CD1c-positive myeloid dendritic cell (primary cell): ENCODE results near the gene ANO10.
"Not testable (repeated sequence)": the region's sequence is repeated elsewhere in the genome, so short reads cannot be mapped to it uniquely, and the experiment has no call there.

ENCODE experiments used
- DNase-seq: peaks from one replicate; pipeline ENCODE4 v3.0.0-alpha.2; 2016; ENCODE audit errors: extremely low spot score

Gene ANO10

GRCh38 chr3:43627360-43627759 is 5.5 kb upstream of the ANO10 start:
- no peak for DNase-seq

- DNase-seq, result no peak
Measured at GRCh38 chr3:43624619-43625305, 3.0 kb upstream of the ANO10 start.

DNA sequence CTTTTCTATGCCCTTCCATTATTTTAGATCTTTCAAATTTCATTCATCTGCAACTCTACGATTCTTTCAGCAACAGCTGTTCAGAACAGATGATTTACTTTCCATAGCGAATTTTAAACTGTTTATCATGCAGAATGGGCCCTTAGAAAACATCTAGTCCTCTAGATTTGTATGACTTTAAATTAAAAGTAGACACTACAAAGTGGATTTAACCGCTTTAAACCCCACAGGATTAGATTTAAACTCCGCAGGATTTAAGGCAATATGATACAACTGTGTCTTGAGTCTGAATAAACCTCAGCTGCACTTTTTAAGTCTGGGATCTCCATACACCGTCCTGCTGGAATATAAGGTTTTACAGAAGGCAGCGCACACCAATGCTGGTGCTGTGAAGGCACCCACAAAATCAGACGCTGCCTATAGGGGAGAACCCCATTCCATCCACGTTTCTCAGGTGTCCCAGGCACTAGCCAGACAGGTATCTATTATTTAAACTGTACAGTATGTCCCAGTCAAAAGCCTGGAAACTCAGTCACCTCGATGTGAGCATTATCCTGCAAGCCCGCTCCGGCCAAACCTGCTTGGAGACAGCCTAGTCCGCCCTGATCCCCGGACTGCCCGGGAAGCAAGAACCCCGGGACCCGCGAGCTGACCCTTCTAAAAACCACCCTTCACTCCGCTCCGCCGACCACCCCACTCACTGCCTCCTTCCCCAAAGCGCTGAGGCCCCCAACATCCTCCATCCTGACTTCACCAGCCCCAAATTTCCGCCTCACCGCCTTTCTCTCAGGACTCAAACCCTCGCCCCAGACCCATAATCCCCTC is 768 bp downstream of the ANO10 start:
- DNase-seq, result no peak

DNA sequence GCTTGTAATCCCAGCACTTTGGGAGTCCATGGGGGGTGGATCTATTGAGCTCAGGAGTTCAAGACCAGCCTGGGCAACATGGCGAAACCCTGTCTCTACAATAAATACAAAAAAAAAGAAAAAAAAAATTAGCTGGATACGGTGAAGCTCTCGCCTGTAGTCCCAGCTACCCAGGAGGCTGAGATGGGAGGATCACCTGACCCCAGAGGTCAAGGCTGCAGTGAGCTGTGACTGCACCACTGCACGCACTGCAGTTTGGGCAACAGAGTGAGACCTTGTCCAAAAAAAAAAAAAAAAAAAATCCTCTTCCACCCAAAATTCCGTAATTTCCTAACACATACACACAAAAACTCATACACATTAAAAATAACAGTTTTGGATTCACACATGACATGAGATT is 2.2 kb downstream of the ANO10 start:
- DNase-seq, result no peak

- DNase-seq, result no peak
Measured at GRCh38 chr3:43618142-43618541, 3.7 kb downstream of the ANO10 start.

DNA sequence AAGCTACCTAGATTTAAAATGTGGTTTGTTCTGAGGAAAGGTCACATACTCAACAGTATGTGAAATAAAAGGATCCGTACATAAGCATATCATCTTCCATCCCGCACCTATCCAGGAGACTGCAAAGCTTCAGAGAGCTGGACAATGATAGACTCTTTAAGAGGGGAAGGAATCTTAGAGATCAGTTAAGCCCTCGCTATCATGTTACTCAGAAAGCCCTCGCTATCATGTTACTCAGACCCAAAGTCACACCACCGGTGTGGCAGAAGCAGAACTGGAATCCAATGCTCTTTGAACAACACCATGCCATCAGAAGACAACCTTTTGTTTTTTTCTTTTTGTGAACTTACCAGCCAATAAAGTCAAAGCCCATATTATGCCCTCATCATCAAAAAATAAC is 5.8 kb downstream of the ANO10 start:
- no peak for DNase-seq

GRCh38 chr3:43615133-43615532 is 6.7 kb downstream of the ANO10 start:
- no peak for DNase-seq

GRCh38 chr3:43613976-43614375 is 7.8 kb downstream of the ANO10 start:
- DNase-seq, result no peak

DNA sequence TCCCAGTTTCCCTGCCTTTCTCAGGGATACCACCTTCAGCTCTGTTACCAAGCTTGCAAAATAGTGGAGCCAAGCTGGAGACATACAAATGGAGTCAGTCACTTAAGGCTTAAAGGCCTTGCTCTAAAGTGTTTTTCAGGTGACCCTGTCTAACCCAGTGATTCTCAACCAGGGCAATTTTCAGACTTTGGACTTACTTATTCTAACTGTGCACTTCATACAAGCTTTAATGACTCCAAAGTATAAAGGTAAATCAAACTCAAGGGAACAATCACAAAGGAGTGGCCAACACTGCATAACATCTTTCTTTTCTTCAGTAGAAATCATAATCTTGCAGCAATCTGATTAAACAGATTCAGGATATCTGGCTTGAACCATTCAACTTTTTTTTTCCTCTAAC is 9.4 kb downstream of the ANO10 start:
- no peak for DNase-seq

DNA sequence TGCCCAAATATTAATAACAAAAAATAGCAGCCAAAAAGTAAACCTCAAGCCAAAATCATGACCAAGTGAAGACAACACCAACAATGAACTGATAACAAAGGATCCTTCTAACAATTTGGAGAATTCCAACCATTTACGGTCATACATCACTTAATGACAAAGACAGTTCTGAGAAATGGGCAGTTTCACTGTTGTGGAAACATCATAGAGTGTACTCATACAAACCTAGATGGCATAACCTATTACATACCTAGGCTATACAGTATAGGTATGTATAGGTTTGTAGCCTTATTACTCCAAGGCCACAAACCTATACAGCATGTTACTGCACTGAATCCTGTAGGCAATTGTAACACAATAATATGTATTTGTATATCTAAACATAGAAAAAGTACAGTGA is 12.4 kb downstream of the ANO10 start:
- no peak for DNase-seq

DNA sequence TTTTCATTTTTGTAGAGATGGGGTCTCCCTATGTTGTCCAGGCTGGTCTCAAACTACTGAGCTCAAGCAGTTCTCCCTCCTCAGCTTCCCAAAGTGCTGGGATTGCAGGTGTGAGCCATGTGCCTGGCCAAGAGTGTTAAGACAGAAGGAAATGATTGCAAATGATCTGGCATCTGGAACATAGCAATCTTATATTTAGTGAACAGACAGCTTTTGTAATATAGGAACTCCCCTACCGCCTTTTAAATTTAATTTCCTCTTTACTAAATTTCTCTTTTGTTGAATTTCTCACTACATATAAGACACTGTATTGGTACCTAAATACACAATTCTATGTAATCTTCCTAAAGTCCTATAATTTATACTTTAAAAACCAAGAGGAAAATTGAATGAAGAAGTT is 13.1 kb downstream of the ANO10 start:
- DNase-seq, result no peak

GRCh38 chr3:43606284-43606683 is 15.5 kb downstream of the ANO10 start:
- no peak for DNase-seq

GRCh38 chr3:43599959-43600358 is 21.9 kb downstream of the ANO10 start:
- DNase-seq, result not testable (repeated sequence)

DNA sequence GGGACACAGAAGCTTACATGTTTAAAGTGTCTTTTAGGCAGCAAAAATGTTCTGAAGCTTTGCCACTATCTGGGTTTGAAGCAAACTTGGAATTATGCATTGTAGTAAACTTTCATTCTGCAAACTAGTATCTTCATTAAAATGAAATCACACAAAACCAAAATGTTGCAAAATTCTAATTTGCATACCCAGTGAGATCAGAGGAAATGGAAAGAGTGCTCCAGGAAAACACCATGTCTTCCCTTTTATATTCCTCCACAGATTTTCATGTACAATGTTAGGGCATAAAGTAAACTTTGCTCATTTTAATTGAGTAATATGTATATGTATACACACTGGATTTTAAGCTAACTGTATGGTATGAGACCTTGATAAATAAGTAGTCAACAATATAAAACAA is 23.9 kb downstream of the ANO10 start:
- DNase-seq, result no peak

- DNase-seq, result not testable (repeated sequence)
Measured at GRCh38 chr3:43596178-43596577, 25.6 kb downstream of the ANO10 start.

DNA sequence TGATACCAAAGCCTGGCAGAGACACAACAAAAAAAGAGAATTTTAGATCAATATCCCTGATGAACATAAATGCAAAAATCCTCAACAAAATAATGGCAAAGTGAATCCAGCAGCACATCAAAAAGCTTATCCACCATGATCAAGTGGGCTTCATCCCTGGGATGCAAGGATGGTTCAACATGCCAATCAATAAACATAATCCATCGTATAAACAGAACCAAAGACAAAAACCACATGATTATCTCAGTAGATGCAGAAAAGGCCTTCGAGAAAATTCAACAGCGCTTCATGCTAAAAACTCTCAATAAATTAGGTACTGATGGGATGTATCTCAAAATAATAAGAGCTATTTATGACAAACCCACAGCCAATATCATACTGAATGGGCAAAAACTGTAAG is 26.5 kb downstream of the ANO10 start:
- not testable (repeated sequence) for DNase-seq

- not testable (repeated sequence) for DNase-seq
Measured at GRCh38 chr3:43593588-43593987, 28.2 kb downstream of the ANO10 start.

DNA sequence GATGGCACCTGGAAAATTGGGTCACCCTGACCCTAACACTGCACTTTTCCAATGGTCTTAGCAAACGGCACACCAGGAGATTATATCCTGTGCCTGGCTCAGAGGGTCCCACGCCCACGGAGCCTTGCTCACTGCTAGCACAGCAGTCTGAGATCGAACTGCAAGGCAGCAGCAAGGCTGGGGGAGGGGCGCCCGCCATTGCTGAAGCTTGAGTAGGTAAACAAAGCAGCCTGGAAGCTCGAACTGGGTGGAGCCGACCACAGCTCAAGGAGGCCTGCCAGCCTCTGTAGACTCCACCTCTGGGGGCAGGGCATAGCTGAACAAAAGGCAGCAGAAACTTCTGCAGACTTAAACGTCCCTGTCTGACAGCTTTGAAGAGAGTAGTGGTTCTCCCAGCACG is 29.9 kb downstream of the ANO10 start:
- DNase-seq, result not testable (repeated sequence)

DNA sequence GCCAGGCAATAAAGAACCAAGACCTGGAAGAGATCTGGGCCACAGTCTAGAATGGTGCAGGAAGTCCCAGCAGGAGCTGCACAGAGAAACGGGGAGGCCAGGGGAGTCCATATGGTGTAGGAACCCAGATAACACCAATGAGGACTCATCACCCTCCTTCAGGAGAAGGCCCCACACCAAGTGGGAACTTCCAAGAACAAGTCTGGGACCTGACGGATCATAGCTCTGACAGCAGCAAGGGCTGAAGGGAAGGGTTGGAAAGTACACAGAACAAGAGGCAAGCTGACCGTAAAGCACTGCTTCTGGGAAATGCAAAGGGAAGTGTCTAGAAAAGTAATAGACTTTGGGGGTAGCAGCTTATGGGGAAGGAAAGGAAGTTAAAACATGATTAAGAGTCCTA is 34.5 kb downstream of the ANO10 start:
- DNase-seq, result no peak

DNA sequence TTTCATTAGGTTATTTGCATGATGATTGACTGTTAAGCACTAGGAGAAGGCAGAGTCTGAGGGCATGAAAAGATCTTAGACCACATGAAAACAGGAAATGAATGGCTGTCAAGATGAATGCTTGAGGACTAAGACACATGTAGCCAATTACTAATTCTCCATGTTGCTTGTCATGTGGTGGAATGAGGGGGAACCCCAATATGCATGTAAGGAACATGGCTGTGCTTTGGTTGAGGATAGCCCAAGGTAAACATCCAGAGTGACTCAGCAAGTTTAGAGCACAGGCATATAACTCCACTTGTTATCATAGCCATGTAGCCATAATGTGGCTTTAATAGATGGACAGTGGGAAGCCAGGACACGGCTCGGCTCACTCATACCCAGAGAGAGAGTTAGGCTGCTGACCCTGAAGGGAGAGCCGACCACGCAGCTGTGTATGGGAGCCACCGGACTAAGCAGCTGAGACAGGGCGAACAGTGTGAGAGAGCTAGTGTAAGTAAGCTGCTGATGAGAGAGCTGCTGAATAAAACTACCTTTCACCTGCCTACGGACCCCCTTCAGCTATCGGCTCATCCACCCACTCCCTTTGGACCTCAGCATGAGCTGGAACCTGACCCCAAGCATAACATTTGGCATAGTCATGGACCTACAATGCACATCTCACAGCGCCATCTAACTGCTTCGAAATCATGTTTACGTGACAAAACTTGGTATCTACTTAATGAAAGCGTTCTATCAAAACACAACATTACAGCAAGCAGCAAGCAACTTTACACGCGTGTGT is 37.6 kb downstream of the ANO10 start:
- no peak for DNase-seq

DNA sequence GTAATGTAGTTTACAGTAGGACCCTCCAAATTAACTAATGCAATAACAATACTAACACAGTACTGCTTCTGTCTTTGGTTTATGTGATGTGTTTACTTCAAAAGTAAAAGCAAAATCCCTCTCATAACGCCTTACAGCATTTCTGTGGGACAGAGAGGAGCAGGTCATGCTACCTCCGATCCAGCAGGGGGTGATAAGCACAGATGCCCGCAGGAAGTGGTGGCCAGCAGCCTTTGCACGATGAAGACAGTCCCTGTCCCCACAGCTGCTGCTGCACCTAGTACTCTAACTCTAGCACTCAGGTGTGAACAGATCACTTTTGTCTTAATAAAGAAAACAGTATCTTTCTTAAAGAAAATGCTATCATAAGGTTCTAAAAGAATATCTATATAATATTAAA is 38.3 kb downstream of the ANO10 start:
- no peak for DNase-seq

DNA sequence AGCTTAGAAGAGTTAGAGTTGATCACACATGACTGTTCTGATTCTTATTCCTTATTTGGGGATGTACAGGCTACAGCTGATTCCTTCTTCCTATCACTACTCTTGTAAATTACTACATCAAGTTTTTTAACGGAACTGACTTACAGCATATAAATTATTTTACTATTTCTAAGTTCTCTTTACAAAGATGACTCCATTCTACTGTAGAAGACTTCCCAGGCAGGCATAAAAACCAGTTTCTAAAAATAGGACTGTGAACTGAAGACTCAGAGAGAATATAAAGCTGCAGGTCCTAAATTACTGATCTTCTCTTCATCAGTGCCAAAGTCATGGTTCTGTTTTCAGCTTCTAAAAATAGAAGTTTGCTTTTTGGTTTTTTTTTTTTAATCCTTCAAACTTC is 38.9 kb downstream of the ANO10 start:
- no peak for DNase-seq

- DNase-seq, result peak; percentile 10
Measured at GRCh38 chr3:43581343-43581742, 40.5 kb downstream of the ANO10 start.
